Measurements from ENCODE around the gene WDR19.
"Not testable (repeated sequence)": the region's sequence is repeated elsewhere in the genome, so short reads cannot be mapped to it uniquely, and the experiment has no call there.

The WDR19 gene
- 19.8 to 26.8 (median 24.0) reads per million in 4 donors for total RNA-seq

GRCh38 chr4:39181905-39182638, at the start of gene WDR19:
Gene WDR19, plus strand, starts transcription at chr4:39182529. Its CDS starts 29 bp downstream, at chr4:39182558.
- peak; percentile 98 to 100 (median 98) for DNase-seq

GRCh38 chr4:39133623-39134022, 48.7 kb upstream of the WDR19 start:
- DNase-seq: no peak

- DNase-seq: no peak
These were observed 47.5 kb upstream of the WDR19 start for GRCh38 chr4:39134683-39135306.

DNA sequence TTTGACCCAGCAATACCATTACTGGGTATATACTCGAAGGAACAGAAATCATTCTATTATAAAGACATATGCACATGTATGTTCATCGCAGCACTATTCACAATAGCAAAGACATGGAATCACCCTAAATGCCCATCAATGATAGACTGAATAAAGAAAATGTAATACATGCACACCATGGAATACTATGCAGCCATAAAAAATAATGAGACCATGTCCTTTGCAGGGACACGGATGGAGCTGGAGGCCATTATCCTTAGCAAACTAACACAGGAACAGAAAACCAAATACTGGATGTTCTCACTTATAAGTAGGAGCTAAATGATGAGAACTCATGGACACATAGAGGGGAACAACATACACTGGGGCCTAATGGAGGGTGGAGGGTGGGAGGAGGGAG, 44.1 kb upstream of the WDR19 start:
- DNase-seq: not testable (repeated sequence)

GRCh38 chr4:39146211-39146610, 36.1 kb upstream of the WDR19 start:
- DNase-seq: no peak

DNA sequence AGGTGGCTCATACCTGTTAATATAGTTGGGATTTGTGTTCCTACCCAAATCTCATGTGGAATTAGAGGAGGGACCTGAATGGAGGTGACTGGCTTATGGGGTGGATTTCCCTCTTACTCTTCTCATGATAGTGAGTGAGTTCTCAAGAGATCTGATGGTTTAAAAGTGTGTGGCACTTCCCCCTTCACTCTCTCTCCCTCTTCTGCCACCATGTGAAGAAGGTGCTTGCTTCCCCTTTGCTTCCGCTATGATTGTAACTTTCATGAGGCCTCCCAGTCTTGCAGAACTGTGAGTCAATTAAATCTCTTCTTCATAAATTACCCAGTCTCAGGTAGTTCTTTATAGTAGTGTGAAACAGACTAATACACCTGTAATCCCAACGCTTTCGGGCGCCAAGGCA, 28.3 kb upstream of the WDR19 start:
- DNase-seq: no peak

DNA sequence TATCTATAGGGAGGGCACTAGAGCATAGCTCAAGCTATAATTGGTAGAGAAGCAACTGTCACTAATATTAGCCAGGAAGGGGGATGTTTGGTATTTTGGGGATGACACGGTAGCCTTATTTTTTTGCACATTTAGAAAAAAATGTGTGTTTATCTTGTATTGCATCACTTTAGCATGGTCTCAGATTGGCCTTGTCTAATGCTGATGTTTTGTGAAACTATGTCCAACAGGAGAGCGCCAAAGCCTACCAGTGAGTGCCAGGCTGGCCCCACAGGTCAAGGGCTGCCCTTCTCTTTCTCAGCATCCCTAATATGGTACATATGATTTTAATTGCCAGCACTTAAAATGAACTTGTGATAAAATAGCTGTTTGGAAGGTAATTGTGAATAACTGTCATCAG, 24.8 kb upstream of the WDR19 start:
- no peak for DNase-seq

- no peak for DNase-seq
These were observed 16.2 kb upstream of the WDR19 start for GRCh38 chr4:39166177-39166576.

DNA sequence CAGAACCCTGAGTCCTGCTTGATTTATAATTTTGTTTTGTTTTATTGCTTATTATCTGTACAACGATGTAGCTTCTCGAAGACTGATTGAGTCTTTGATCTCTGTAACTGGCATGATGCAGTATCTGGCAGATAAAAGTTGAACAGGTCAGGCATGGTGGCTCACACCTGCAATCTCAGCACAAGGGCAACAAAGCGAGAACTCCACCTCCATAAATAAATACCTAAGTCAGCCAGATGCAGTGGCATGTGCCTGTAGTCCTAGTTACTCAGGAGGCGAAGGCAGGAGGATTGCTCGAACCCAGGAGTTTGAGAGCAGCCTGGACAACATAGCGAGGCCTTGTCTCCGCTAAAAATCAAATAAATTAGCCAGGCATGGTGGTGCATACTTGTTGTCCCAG, 15.7 kb upstream of the WDR19 start:
- DNase-seq: no peak

GRCh38 chr4:39169426-39169825, 12.9 kb upstream of the WDR19 start:
- no peak for DNase-seq

- DNase-seq: no peak
These were observed 12.0 kb upstream of the WDR19 start for GRCh38 chr4:39170301-39170700.

GRCh38 chr4:39178706-39179105, 3.6 kb upstream of the WDR19 start:
- DNase-seq: no peak

DNA sequence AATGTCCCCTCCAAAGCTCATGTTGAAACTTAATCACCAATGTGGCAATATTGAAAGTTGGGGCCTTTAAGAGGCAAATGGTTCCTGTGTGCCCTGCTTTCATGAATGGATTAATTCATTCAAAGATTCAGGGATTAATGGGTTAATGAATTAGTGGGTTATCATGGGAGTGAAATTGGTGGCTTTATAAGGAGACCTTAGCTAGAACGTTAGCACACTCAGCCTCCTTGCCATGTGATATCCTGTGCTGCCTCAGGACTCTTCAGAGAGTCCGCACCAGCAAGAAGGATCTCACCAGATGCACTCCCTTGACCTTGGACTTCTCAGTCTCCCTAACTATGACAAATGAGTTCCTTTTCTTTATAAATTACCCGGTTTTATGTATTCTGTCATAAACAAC, 2.6 kb upstream of the WDR19 start:
- DNase-seq: no peak

- DNase-seq: not testable (repeated sequence)
These were observed 1.7 kb upstream of the WDR19 start for GRCh38 chr4:39180629-39181028.

DNA sequence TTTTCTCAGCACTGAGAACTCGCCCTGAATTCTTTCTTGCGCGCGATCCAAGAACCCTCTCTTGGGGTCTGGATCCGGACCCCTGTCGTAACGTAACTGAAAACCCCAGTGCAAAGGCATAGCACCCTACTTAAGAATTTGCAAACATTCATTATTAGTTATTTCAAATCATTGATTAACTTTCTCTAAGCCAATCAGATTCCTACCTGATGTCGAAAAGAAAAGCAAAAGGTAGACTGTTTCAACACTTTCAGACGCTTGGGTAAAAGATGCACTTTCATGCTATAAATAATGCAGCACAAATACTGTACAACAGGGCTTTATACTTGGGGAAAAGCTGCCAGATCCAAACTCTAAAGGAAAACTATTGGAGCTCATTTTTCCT, 817 bp upstream of the WDR19 start:
- no peak for DNase-seq

DNA sequence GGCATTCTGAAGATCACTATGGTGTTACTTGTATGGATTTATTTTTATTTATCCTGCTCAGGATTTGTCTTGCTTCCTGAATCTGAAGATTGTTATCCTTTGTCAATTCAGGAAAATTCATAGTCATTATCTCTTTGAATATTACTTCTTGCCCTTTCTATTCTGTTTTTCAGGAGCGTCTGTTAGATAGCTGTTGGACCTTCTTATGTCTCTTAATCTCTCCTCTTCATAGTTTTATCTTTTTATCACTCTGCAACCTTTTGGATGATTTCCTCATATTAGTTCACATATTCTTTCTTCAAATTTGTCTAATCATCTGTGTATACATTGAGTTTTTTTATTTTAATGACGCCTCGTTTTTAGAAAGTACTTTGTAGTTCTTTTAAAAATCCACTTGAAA, 19.6 kb downstream of the WDR19 start:
- DNase-seq: no peak

- no peak for DNase-seq
These were observed 22.2 kb downstream of the WDR19 start for GRCh38 chr4:39204543-39204942.

GRCh38 chr4:39205000-39205399, 22.7 kb downstream of the WDR19 start:
- no peak for DNase-seq

DNA sequence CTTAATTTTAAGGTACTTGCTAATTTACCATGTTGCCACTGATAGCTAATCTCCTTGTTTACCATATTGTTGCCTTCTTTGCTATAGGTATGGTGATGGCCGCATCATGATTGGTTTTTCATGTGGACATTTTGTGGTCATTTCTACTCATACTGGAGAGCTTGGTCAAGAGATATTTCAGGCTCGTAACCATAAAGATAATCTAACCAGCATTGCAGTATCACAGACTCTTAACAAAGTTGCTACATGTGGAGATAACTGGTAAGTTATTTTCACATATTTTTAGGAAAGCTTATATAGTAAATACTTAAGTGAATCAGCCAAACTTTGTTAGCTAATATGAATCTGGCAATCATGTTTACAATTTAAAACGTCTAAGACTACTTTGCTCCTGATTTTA, 23.1 kb downstream of the WDR19 start:
- DNase-seq: no peak

DNA sequence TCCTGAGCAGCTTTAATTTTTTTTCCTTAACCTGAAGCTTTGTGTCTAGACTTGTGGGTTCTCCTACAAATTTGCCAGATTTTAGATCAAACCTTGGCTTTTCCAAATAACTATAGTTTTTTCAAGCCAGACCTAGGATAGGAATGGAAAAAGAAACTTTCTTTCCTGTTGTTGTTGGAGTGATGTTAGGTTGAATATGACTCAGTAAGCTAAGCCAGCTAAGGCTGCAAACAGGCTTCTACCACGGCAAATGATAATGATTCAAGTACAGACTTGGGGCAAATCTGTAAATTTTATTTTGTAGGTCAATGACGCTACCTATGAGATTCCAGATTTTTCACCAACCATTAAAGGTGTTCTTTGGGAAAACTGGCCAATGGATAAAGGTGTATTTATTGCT, 45.6 kb downstream of the WDR19 start:
- no peak for DNase-seq

DNA sequence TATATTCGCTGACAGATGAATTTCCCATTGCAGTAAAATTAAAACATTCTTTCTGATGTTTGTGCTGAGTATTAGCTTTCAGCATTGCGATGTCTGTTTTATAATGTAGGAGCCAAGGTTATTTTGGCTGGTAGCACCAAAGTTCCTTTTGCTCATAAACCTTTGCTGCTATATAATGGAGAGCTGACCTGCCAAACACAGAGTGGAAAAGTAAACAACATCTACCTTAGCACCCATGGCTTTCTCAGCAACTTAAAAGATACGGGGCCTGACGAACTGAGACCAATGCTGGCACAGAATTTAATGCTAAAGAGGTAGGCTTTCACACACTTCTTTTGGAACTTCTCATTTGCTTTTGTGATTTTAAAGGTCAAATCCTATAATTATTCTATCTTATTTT, 46.0 kb downstream of the WDR19 start:
- DNase-seq: no peak

GRCh38 chr4:39230462-39230861, 48.1 kb downstream of the WDR19 start:
- no peak for DNase-seq

DNA sequence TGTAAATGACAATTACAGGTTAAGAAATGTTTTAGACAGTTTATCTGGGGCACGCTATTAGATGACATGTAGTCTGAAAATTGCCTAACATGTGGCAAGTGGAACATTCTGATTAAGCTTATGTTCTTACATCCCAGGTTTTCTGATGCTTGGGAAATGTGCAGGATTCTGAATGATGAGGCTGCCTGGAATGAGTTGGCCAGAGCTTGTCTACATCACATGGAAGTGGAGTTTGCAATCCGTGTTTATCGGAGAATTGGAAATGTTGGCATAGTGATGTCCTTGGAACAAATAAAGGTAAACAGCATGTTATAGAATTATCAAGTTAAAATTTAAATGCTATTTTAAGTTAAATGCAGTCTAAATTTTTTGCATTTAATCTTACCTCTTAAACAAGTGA, 49.3 kb downstream of the WDR19 start:
- no peak for DNase-seq

DNA sequence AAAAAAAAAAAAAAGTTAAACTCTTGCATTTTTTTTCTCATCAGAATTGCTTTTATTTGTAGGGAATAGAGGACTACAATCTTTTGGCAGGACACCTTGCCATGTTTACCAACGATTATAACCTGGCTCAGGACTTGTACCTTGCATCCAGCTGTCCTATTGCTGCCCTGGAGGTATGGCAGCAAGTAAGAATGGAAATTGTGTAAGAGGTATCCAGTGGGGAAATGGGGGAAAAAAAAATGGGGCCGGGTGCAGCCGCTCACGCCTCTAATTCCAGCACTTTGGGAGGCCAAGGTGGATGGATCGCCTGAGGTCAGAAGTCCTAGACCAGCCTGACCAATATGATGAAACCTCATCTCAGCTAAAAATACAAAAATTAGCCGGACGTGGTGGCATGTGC, 49.8 kb downstream of the WDR19 start:
- no peak for DNase-seq

DNA sequence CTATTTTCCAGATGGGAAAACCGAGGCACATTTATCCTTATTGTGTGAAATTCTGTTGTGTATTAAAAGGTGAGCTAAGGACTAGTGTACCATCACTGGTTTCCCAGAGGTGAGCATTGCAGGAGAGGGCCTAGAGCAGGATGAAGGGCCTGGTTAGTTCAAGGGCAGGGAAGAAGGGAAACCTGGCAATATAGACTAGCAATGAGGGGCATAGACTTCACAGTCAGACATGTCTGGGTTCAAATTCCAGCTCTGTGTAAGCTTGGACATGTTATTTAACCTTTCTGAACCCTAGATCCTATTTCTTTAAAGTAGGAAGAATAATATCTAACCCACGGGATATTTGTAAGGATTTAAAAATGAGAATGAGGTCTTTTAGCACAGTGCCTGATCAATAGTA, 50.8 kb downstream of the WDR19 start:
- DNase-seq: no peak
